D721Med (cell line): ENCODE measurements around the gene ROBO1.
"Not testable (repeated sequence)": the region's sequence is repeated elsewhere in the genome, so short reads cannot be mapped to it uniquely, and the experiment has no call there.

Experiments used
- DNase-seq: peaks from one replicate; pipeline ENCODE4 v3.0.0; 2011; ENCODE audit warnings: low spot score; ENCODE audit not compliant: insufficient read length
- FAIRE-seq: peaks from 2 replicates; lab custom pipeline; 2011; peaks lifted over from hg19 to GRCh38; lab: Jason Lieb, UNC
- TF ChIP-seq, protein P1 (sequence below): IDR thresholded peaks from 2 replicates; pipeline ENCODE4 v1.5.1; 2012; ENCODE audit warnings: mild to moderate bottlenecking, control low read depth; ENCODE audit not compliant: insufficient read depth; ENCODE audit errors: missing control alignments

The ROBO1 gene

DNA sequence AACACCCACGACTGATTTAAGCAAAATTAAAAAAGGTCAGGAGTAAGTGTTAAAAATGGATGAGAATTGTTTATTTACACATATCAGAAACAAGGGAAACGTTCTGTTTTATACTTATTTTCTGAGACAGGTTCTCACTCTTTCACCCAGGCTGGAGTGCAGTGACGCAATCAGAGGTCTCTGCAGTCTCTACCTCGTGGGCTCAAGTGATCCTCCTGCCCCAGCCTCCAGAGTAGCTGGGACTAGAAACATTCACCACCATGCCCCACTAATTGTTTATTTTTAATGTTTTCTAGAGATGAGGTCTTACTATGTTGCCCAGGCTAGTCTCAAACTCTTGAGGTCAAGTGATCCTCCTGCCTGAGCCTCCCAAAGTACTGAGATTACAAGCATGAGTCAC is 1080.3 kb downstream of the ROBO1 start:
- FAIRE-seq (no peak), DNase-seq (no peak)
- TF ChIP-seq, protein P1, sequence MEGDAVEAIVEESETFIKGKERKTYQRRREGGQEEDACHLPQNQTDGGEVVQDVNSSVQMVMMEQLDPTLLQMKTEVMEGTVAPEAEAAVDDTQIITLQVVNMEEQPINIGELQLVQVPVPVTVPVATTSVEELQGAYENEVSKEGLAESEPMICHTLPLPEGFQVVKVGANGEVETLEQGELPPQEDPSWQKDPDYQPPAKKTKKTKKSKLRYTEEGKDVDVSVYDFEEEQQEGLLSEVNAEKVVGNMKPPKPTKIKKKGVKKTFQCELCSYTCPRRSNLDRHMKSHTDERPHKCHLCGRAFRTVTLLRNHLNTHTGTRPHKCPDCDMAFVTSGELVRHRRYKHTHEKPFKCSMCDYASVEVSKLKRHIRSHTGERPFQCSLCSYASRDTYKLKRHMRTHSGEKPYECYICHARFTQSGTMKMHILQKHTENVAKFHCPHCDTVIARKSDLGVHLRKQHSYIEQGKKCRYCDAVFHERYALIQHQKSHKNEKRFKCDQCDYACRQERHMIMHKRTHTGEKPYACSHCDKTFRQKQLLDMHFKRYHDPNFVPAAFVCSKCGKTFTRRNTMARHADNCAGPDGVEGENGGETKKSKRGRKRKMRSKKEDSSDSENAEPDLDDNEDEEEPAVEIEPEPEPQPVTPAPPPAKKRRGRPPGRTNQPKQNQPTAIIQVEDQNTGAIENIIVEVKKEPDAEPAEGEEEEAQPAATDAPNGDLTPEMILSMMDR: no peak

- TF ChIP-seq, protein P1: no peak
- no peak for DNase-seq
- no peak for FAIRE-seq
These were observed 1084.5 kb downstream of the ROBO1 start for GRCh38 chr3:78683284-78683683.

GRCh38 chr3:78675119-78675805 is 1092.5 kb downstream of the ROBO1 start:
- not testable (repeated sequence) for FAIRE-seq, DNase-seq

- DNase-seq: no peak
- FAIRE-seq: peak; percentile 48
- TF ChIP-seq, protein P1: no peak
These were observed 1097.1 kb downstream of the ROBO1 start for GRCh38 chr3:78670746-78671145.

DNA sequence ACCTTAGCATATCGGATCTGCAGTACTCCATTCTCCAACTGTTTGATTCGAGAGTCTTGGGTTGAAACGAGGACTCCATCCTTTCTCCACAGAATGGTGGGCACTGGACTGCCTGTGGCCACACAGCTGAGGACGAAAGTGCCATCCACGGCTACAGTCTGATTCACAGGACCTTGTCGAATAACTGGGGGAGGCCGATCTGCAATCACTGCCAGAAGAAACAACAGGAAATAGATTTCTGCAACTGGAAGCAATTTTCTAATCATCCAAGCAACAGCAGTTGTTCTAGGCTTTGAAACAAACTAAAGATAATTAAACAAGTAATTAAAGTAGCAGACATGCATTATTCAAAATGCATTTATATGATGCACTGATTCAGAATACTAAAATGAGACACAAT is 1097.7 kb downstream of the ROBO1 start:
- FAIRE-seq: no peak
- TF ChIP-seq, protein P1: no peak
- DNase-seq: no peak

- FAIRE-seq: no peak
- no peak for DNase-seq
- TF ChIP-seq, protein P1: no peak
These were observed 1099.5 kb downstream of the ROBO1 start for GRCh38 chr3:78668302-78668701.

DNA sequence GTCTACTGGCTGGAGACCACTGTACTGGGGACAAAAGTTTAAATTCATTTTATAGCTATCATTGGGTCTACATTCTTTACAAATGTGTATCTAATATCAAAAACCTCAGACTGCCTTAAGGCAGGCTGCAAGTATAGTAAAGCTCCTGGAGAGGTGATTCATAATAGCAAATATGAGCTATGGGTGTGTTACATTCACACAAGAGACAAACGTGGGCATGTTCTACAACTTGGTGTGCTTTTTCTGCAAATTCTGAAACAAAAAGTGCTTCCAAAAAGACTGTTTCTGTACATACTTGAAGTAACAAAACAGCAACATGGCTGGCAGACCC is 1101.4 kb downstream of the ROBO1 start:
- no peak for FAIRE-seq
- TF ChIP-seq, protein P1: no peak
- no peak for DNase-seq
